Dendritic cell treated with granulocyte-macrophage colony-stimulating factor and Interleukin-4, amounts not matched to agents 40 ng/mL and 50 ng/mL, for 4 days (primary cell): ENCODE data around the gene REXO4.
"Not testable (repeated sequence)": the region's sequence is repeated elsewhere in the genome, so short reads cannot be mapped to it uniquely, and the experiment has no call there.

Source experiments
- H3K27ac Mint-ChIP-seq: one replicate; pipeline ENCODE4 v1.8.0; 2022; ENCODE audit warnings: mild to moderate bottlenecking, mixed read lengths
- H3K27me3 Mint-ChIP-seq: one replicate; pipeline ENCODE4 v1.8.0; 2022; ENCODE audit warnings: mild to moderate bottlenecking, mixed read lengths
- H3K36me3 Mint-ChIP-seq: one replicate; pipeline ENCODE4 v1.8.0; 2022; ENCODE audit warnings: low read depth, mixed read lengths
- H3K4me1 Mint-ChIP-seq: one replicate; pipeline ENCODE4 v1.8.0; 2022; ENCODE audit warnings: low read depth, mixed read lengths
- H3K4me3 Mint-ChIP-seq: one replicate; pipeline ENCODE4 v1.8.0; 2022; ENCODE audit warnings: mild to moderate bottlenecking, moderate library complexity, mixed read lengths
- H3K9me3 Mint-ChIP-seq: one replicate; pipeline ENCODE4 v1.8.0; 2022; ENCODE audit warnings: mixed read lengths
- intact Hi-C: fragments of 100-400 bp; cut with micrococcal nuclease; formaldehyde crosslinking; loops from one replicate; pipeline ENCODE4 v1.15.0; 2022

Gene REXO4

DNA sequence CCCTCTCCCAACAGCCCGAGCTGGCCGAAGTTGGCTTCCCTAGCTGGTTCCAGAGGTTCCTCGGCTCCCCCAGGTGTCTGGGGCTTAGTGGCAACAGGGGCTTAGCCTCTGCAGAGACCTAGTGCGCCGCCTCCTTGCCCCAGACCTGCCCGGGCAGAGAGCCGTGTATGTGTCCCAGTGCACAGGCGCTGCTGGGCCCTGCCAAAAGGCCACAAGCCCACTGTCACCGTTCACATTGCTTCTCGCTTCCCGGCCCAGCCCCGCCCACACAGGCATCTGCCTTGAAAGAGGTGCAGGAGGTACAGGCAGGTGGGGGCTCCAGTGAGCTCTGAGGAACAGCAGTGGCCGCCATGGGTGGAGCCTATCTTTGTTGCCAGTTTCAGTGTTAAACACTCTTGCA is 39.4 kb upstream of the REXO4 start:
- Mint-ChIP-seq H3K4me1 (peaks cover 31% of the 10 kb centered on the region), H3K4me3 (no peak overlapping the region), H3K36me3 (peaks cover 6% of the 10 kb centered on the region), H3K9me3 (no peaks in the 10 kb centered on the region), H3K27me3 (peaks cover 23% of the 10 kb centered on the region), H3K27ac (no peak overlapping the region)
- intact Hi-C loops, result loop anchor here (5.0 kb wide), 1 partner anchor 35 kb away; the partner anchor contains the start of gene ADAMTS13

DNA sequence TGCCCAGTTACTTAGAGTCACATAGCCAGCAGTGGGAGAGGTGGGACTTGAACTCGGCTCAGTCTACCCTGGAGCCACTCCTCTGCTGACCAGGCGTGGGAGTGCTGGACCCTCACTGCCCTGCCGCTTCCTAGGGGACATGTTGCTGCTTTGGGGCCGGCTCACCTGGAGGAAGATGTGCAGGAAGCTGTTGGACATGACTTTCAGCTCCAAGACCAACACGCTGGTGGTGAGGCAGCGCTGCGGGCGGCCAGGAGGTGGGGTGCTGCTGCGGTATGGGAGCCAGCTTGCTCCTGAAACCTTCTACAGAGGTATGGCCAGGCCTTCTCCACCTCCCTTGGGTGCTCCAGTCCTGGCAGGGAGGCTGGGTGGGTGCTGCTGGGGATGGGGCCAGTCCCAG is 38.6 kb upstream of the REXO4 start:
- Mint-ChIP-seq H3K4me1 (peaks cover 27% of the 10 kb centered on the region), H3K27me3 (peaks cover 15% of the 10 kb centered on the region), H3K4me3 (no peak overlapping the region), H3K27ac (no peak overlapping the region), H3K9me3 (no peaks in the 10 kb centered on the region), H3K36me3 (peaks cover 6% of the 10 kb centered on the region)
- intact Hi-C loops, result loop anchor here (5.0 kb wide), 1 partner anchor 34 kb away; the partner anchor contains the start of gene ADAMTS13

DNA sequence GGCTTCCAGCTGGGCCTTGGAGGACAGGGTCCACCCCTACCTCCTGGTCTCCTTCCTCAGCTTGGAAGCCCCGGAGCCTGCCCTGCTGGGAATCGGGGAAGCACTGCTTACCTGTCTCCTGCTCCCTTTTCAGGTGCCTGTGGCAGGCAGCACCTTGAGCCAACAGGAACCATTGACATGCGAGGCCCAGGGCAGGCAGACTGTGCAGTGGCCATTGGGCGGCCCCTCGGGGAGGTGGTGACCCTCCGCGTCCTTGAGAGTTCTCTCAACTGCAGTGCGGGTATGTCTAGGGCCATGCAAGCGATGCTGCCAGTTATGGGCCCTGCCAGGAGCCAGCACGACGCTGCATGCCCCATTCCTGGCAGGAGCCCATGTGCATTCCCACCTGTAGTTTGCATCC is 38.1 kb upstream of the REXO4 start:
- peaks cover 10% of the 10 kb centered on the region for H3K27me3 Mint-ChIP-seq
- peaks cover 6% of the 10 kb centered on the region for H3K36me3 Mint-ChIP-seq
- H3K9me3 Mint-ChIP-seq, result no peaks in the 10 kb centered on the region
- peaks cover 22% of the 10 kb centered on the region for H3K4me1 Mint-ChIP-seq
- H3K4me3 Mint-ChIP-seq, result no peak overlapping the region
- H3K27ac Mint-ChIP-seq, result no peak overlapping the region
- intact Hi-C loops, result loop anchor here (5.0 kb wide), 1 partner anchor 34 kb away; the partner anchor contains the start of gene ADAMTS13

DNA sequence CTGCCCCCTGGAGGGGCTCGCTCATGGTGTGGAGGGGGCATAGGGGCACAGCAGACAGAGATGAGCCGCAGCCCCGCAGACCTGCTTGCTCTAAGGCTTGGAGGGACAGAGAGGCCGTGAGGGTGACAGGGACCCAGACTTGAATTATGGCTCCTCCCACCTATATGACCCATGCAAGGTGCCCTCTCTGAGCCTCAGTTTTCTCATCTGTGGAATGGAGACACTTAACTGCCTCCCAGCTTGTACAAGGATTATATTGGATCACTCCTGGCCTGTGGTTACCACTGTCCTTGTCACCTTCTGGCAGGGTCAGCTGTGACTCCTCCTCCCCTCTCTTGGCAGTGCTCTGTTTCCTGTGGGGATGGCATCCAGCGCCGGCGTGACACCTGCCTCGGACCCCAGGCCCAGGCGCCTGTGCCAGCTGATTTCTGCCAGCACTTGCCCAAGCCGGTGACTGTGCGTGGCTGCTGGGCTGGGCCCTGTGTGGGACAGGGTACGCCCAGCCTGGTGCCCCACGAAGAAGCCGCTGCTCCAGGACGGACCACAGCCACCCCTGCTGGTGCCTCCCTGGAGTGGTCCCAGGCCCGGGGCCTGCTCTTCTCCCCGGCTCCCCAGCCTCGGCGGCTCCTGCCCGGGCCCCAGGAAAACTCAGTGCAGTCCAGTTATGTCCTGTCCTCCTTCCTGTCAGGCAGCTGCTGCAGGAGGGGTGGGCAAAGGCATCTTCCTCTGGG is 37.3 kb upstream of the REXO4 start:
- H3K36me3 Mint-ChIP-seq, result peaks cover 5% of the 10 kb centered on the region
- peaks cover 5% of the 10 kb centered on the region for H3K27me3 Mint-ChIP-seq
- intact Hi-C loops, result loop anchor here (5.0 kb wide), 1 partner anchor 33 kb away; the partner anchor contains the start of gene ADAMTS13
- no peak overlapping the region for H3K27ac Mint-ChIP-seq
- H3K9me3 Mint-ChIP-seq, result no peaks in the 10 kb centered on the region
- H3K4me1 Mint-ChIP-seq, result peaks cover 15% of the 10 kb centered on the region
- no peak overlapping the region for H3K4me3 Mint-ChIP-seq

DNA sequence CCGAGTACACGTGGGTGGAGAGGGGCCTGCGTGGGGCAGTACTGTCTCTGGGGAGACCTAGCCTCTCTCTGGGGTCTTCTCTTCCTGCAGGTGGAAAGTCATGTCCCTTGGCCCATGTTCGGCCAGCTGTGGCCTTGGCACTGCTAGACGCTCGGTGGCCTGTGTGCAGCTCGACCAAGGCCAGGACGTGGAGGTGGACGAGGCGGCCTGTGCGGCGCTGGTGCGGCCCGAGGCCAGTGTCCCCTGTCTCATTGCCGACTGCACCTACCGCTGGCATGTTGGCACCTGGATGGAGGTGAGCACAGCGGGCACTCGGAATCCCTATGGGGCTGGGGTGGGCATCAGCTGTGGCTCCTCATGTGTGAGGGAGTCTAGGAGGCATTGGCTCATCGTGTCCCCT is 36.5 kb upstream of the REXO4 start:
- no peak overlapping the region for H3K27ac Mint-ChIP-seq

DNA sequence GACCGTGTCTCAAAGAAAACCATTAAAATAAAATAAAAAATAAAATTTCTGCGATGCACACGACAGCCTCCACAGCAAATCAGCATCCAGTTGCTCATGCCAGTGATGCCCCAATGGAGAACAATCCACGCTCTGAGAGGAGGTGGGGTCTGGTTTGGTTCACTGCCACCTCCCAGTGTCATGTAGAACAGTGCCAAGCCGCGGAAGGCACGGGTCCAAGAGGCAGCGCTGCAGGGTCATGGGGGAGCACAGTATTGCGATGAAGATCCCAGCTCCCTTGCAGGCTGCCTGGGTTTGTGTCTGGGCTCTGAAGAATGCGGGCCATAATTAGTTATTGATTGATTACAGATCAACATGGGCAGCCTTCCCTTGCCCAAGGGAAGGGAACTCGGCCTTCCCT is 35.8 kb upstream of the REXO4 start:
- no peaks in the 10 kb centered on the region for H3K36me3 Mint-ChIP-seq
- no peaks in the 10 kb centered on the region for H3K9me3 Mint-ChIP-seq
- peaks cover 3% of the 10 kb centered on the region for H3K27me3 Mint-ChIP-seq
- H3K4me3 Mint-ChIP-seq, result no peak overlapping the region
- no peak overlapping the region for H3K27ac Mint-ChIP-seq
- intact Hi-C loops, result no loop called here
- peaks cover 3% of the 10 kb centered on the region for H3K4me1 Mint-ChIP-seq

More for the DNA sequence above, 36.5 kb upstream of the REXO4 start:
- intact Hi-C loops, result no loop called here
- Mint-ChIP-seq H3K4me1 (peaks cover 10% of the 10 kb centered on the region), H3K36me3 (no peaks in the 10 kb centered on the region), H3K9me3 (no peaks in the 10 kb centered on the region), H3K27me3 (peaks cover 3% of the 10 kb centered on the region), H3K4me3 (no peak overlapping the region)

DNA sequence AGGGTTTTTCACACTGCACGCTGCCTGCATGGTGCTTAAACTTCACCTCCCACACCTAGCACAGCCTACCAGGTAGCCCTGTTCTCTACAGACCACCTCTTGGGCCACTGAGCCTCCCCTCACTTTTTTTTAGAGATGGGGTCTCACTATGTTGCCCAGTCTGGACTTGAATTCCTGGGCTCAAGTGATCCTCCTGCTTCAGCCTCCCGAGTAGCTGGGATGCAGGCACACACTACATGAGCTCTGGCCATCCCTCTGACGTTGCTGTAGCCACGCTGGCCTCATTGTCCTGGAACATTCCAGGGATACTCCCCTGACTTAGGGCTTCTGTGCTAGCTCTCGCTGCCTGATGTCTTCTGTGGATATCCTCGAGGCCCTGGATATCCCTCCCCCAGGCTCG is 34.8 kb upstream of the REXO4 start:
- no peak overlapping the region for H3K27ac Mint-ChIP-seq
- no peaks in the 10 kb centered on the region for H3K9me3 Mint-ChIP-seq
- intact Hi-C loops, result no loop called here
- no peaks in the 10 kb centered on the region for H3K36me3 Mint-ChIP-seq
- H3K4me1 Mint-ChIP-seq, result no peaks in the 10 kb centered on the region
- H3K27me3 Mint-ChIP-seq, result peaks cover 3% of the 10 kb centered on the region
- H3K4me3 Mint-ChIP-seq, result no peak overlapping the region

DNA sequence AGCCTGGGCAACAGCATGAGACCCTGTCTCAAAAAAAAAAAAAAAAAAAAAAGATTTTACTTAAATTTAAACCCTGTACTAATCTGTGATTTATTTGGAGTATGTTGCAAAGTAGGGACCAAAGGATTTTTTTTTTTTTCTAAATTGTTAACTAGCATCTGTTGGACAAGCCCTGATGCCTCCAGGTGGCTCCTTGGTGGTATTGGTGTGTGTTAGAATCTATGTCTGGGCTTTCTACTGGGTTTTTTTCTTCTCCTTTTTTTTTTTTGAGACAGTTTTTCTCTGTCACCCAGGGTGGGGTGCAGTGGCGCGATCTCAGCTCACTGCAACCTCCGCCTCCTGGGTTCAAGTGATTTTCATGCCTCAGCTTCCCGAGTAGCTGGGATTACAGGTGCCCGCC is 34.1 kb upstream of the REXO4 start:
- H3K4me1 Mint-ChIP-seq, intact Hi-C loops, H3K9me3 Mint-ChIP-seq, H3K36me3 Mint-ChIP-seq, H3K27me3 Mint-ChIP-seq, H3K27ac Mint-ChIP-seq, H3K4me3 Mint-ChIP-seq: not testable (repeated sequence)

DNA sequence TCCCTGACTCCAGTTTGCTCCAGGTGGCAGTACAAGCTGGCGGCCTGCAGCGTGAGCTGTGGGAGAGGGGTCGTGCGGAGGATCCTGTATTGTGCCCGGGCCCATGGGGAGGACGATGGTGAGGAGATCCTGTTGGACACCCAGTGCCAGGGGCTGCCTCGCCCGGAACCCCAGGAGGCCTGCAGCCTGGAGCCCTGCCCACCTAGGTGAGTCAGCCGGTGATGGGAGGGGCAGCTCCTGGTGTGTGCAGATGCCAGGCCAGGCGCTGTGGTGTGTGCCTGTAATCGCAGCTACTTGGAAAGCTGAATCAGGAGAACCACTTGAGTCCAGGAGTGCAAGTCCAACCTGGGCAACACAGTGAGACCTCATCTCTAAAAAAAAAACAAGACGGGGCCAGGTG is 31.9 kb upstream of the REXO4 start:
- Mint-ChIP-seq H3K36me3 (no peaks in the 10 kb centered on the region), H3K27ac (no peak overlapping the region), H3K27me3 (peaks cover 2% of the 10 kb centered on the region), H3K4me3 (no peak overlapping the region), H3K4me1 (no peaks in the 10 kb centered on the region), H3K9me3 (no peaks in the 10 kb centered on the region)
- intact Hi-C loops, result no loop called here

DNA sequence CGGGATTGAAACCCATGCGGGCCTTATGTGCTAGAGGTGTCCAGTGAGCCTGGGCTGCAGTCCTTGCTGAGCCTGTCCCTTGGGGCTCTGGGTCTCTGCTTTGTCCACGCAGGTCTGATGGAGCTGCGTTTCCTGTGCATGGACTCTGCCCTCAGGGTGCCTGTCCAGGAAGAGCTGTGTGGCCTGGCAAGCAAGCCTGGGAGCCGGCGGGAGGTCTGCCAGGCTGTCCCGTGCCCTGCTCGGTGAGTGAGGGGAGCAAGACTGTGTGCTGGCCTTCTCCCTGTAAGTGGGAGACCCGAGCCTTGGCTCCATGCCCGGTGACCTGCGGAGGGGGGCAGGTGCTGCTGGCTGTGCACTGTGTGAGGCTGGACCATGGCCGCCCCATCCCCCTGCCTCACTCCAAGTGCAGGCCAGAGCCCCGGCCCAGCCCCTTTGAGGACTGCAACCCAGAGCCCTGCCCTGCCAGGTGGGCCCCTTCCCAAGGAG is 30.7 kb upstream of the REXO4 start:
- Mint-ChIP-seq H3K9me3 (no peaks in the 10 kb centered on the region), H3K36me3 (no peaks in the 10 kb centered on the region), H3K27ac (no peak overlapping the region), H3K4me1 (no peaks in the 10 kb centered on the region), H3K4me3 (no peak overlapping the region), H3K27me3 (peaks cover 2% of the 10 kb centered on the region)
- intact Hi-C loops, result no loop called here

DNA sequence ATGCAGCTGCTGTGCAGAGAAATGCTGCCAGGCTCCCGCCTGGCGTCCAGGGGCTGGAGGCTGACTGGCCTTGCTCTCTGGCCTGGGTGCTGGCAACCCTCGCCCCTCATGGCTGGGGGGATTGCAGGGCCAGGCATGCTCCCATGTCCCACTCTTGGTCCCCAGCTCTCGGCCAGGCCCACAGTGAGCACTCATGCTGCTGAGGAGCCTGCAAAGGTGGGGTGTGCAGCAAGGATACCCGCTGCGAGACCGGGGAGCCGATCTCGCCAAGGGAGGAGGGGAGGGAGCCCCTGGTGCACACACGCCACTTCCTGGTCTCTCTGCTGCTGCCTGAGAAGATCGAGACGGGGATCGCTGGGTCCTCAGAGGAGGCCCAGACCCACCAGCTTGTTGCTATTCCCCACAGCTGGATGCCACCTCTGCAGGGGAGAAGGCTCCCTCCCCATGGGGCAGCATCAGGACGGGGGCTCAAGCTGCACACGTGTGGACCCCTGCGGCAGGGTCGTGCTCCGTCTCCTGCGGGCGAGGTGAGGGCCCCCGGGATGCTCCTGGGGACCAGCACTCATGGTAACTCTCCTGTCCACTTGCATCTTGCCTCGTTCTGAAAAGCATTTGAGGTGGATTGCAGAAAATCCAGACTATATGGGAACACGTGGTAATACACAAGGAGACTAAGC is 27.6 kb upstream of the REXO4 start:
- Mint-ChIP-seq H3K4me1 (no peaks in the 10 kb centered on the region), H3K9me3 (no peaks in the 10 kb centered on the region), H3K27ac (no peak overlapping the region), H3K4me3 (no peak overlapping the region), H3K36me3 (no peaks in the 10 kb centered on the region), H3K27me3 (peaks cover 2% of the 10 kb centered on the region)
- intact Hi-C loops, result no loop called here

DNA sequence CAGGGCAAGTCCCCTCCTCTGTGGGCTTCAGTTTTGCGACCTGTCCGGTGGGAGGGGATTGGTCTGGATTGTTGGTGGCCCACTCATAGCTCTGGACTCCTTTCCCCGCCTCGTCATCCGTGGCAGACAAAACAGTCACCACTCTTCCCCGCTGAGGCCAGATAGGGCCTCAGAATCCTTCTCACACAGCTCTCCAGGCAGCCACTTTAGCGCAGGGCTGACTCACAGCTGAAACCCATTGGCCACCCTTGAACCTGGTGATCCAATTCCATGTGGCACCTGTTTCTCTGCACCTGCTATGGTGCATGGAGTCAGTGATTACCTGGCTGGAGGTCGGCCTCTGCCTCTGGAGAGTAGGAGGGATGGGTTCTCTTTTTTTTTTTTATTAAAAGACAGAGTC is 26.2 kb upstream of the REXO4 start:
- intact Hi-C loops, result no loop called here
- H3K4me3 Mint-ChIP-seq, result no peak overlapping the region
- H3K27me3 Mint-ChIP-seq, result peaks cover 2% of the 10 kb centered on the region
- no peaks in the 10 kb centered on the region for H3K4me1 Mint-ChIP-seq
- H3K27ac Mint-ChIP-seq, result no peak overlapping the region
- no peaks in the 10 kb centered on the region for H3K9me3 Mint-ChIP-seq
- H3K36me3 Mint-ChIP-seq, result no peaks in the 10 kb centered on the region

DNA sequence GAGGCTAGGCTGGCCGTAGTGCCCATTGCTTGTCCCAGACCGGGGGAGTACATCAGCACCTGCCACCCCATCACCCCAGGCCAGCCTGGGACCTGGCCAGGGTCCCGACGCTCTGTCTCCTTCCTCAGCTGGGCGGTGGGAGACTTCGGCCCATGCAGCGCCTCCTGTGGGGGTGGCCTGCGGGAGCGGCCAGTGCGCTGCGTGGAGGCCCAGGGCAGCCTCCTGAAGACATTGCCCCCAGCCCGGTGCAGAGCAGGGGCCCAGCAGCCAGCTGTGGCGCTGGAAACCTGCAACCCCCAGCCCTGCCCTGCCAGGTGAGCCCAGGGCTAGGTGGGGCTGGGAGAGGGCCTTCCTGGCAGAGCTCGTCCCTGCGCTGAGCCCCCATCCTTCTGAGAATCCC is 25.4 kb upstream of the REXO4 start:
- Mint-ChIP-seq H3K4me3 (no peak overlapping the region), H3K27me3 (peaks cover 2% of the 10 kb centered on the region), H3K27ac (no peak overlapping the region), H3K4me1 (no peaks in the 10 kb centered on the region), H3K36me3 (no peaks in the 10 kb centered on the region), H3K9me3 (no peaks in the 10 kb centered on the region)
- intact Hi-C loops, result no loop called here

DNA sequence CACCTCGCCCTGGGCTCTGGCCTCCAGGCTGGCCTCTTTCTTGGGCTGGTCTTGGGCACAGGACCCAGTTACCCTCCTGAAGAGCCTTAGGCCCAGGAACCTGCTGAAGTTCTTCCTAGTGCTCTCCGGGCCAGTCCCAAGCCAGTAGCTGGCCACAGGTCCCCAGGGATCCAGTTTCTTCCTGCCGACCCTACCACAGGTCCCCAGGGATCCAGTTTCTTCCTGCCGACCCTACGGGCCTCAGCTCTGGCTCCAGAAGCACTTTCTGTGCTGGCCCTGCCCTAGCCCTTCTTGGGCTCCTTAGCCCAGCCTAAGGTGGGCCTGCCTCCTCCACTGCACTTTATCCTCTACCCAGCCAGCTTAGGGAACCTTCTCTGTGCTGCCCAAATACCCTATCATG is 23.8 kb upstream of the REXO4 start:
- Mint-ChIP-seq H3K9me3 (no peaks in the 10 kb centered on the region), H3K36me3 (no peaks in the 10 kb centered on the region), H3K4me3 (no peak overlapping the region), H3K27me3 (no peaks in the 10 kb centered on the region), H3K4me1 (no peaks in the 10 kb centered on the region), H3K27ac (no peak overlapping the region)
- intact Hi-C loops, result no loop called here
